T-cell (primary cell): ENCODE measurements around the gene SOCS4. TPM values are rescaled to one million over a fixed set of nuclear protein-coding genes. Genes with fewer than 3 reads are reported as not detected.

Experiments used
- ATAC-seq, 4 experiments: fragments of 200-7000 bp in 3 of 4; fragments of 150-1000 bp in 1 of 4; cut with Tn5 transposase; replicated peaks in 1 of 4; 1 replicate in 3 of 4; 2 replicates in 1 of 4; pipeline ENCODE4 v1.10.0; 2021; ENCODE audit warnings: moderate library complexity in 3 of 4, mild to moderate bottlenecking in 2 of 4, moderate number of reproducible peaks in 1 of 4
- CTCF ChIA-PET, 2 donors: fragments of 300-600 bp; sonication (Branson Sonifier 250); formaldehyde crosslinking; loops; one replicate each; lab custom pipeline; 2022; ENCODE audit warnings: antibody characterized with exemption in 2 of 2; lab: Charles Lee
- POLR2A ChIA-PET, 2 donors: fragments of 300-600 bp; sonication (Branson Sonifier 250); formaldehyde crosslinking; loops; one replicate each; lab custom pipeline; 2022; ENCODE audit warnings: antibody characterized with exemption in 2 of 2; lab: Charles Lee
- DNase-seq, 35 experiments: peaks; one replicate each; pipeline versions ENCODE4 v3.0.0 to v3.0.0-alpha.2; 2013 to 2023
- H3K27ac ChIP-seq: one replicate; pipeline ENCODE4 v1.5.1; 2013; ENCODE audit warnings: low read length
- H3K27me3 ChIP-seq, 2 experiments: replicated peaks in 1 of 2; 1 replicate in 1 of 2; 2 replicates in 1 of 2; pipeline versions ENCODE4 v1.6.1 to v1.7.0; 2013; ENCODE audit warnings: low read length in 1 of 2, mixed read lengths in 1 of 2; ENCODE audit not compliant: control insufficient read depth in 2 of 2, insufficient read depth in 2 of 2; ENCODE audit errors: extremely low read depth in 1 of 2
- H3K36me3 ChIP-seq, 2 donors: 1 replicate in 1 of 2; 2 replicates in 1 of 2; pipeline versions ENCODE4 v1.6.1 to v1.7.0; 2013; ENCODE audit warnings: low read length in 1 of 2; ENCODE audit not compliant: control insufficient read depth in 2 of 2, insufficient read depth in 1 of 2; ENCODE audit errors: extremely low read depth in 1 of 2
- H3K4me1 ChIP-seq, 2 experiments: 1 replicate in 1 of 2; 2 replicates in 1 of 2; pipeline versions ENCODE4 v1.6.1 to v1.7.0; 2013; ENCODE audit warnings: low read length in 2 of 2, mixed read lengths in 1 of 2; ENCODE audit not compliant: insufficient read depth in 2 of 2, control insufficient read depth in 1 of 2; ENCODE audit errors: extremely low read depth in 1 of 2
- H3K4me3 ChIP-seq, 2 donors: 1 replicate in 1 of 2; 2 replicates in 1 of 2; pipeline versions ENCODE4 v1.5.1 to v1.7.0; 2013; ENCODE audit warnings: mild to moderate bottlenecking in 2 of 2, low read length in 1 of 2, moderate library complexity in 1 of 2; ENCODE audit not compliant: control insufficient read depth in 1 of 2; ENCODE audit errors: extremely low read depth in 1 of 2
- H3K9me3 ChIP-seq: 2 replicates; pipeline ENCODE4 v1.7.0; 2013
- H3K27ac Mint-ChIP-seq, 2 donors: one replicate each; pipeline ENCODE4 v1.8.0; 2020 to 2021; ENCODE audit warnings: mild to moderate bottlenecking in 2 of 2, mixed read lengths in 2 of 2
- H3K27me3 Mint-ChIP-seq, 2 donors: one replicate each; pipeline ENCODE4 v1.8.0; 2021 to 2022; ENCODE audit warnings: mixed read lengths in 2 of 2
- H3K36me3 Mint-ChIP-seq: one replicate; pipeline ENCODE4 v1.8.0; 2021; ENCODE audit warnings: mixed read lengths
- H3K4me1 Mint-ChIP-seq, 3 donors: one replicate each; pipeline ENCODE4 v1.8.0; 2020 to 2022; ENCODE audit warnings: mixed read lengths in 3 of 3, mild to moderate bottlenecking in 1 of 3
- H3K4me3 Mint-ChIP-seq, 3 donors: one replicate each; pipeline ENCODE4 v1.8.0; 2020 to 2022; ENCODE audit warnings: mild to moderate bottlenecking in 3 of 3, mixed read lengths in 3 of 3, moderate library complexity in 3 of 3
- H3K9me3 Mint-ChIP-seq, 3 donors: one replicate each; pipeline ENCODE4 v1.8.0; 2020 to 2022; ENCODE audit warnings: mixed read lengths in 3 of 3
- WGBS: methylation state at CpG from one replicate; pipeline ENCODE4 v1.1.5; 2013; ENCODE audit warnings: missing lambda C conversion rate; ENCODE audit not compliant: insufficient coverage; 5-methylcytosine and 5-hydroxymethylcytosine counted together
- total RNA-seq, 35 experiments: library from RNA in 6 of 35; stranded (reverse) in 6 of 35; fragments of 120-200 nt in 1 of 35; gene quantifications; one replicate each; pipeline versions ENCODE4 v1.2.1 to v1.2.4 and lab custom pipeline; 2013 to 2026

SOCS4 gene
- total RNA-seq, 5 donors from 2014 or later (not counting 1 experiment from before 2014, with no cell fraction given), result 16.7 to 26.4 (median 21.1) TPM

DNA sequence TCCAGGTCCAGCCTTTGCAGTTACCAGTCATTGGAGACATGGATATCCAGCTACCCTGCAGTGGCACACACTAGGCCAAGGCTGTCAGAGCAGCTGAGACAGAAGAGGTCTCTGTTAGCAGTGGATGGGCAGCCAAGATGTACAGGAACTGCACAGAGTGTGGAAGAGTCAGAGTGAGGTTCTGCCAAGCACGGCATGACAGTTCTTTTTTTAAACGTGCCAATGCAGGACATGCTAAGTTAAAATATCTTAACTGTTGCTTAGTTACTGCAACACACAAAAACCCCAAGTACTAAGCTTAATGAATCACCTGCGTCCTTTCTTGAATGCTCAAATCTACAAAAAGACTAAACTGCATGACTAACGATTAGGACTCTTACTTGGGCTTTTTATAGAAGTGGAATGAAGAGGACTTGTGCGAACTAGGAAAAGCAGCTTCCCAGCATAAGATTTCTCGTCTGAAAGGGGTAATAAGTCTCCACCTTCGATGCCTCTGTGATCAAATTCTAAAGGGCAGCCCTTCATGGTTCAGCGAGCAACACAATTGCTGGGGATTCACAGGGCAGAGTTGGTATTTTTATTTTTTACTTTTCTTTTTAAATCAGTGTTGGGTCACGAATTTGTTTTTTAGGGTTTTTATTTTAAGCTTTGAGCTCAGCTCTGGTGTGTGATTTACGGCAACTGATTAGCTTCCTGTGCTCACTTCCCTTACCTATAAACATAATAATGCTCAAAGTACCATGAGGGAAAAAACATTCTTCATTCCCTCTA, 45.0 kb downstream of the SOCS4 start:
- Mint-ChIP-seq H3K27ac (peak overlapping the region; percentile 89 to 93), H3K36me3 (peaks cover 6% of the 10 kb centered on the region), H3K4me1 (peaks cover 42 to 43% (median 43%) of the 10 kb centered on the region in 3 donors), H3K27me3 (no peaks in the 10 kb centered on the region), H3K4me3 (peak overlapping the region; percentile 53 to 63 (median 59)), H3K9me3 (no peaks in the 10 kb centered on the region)
- Histone ChIP-seq H3K27ac (peak overlapping the region; percentile 64), H3K9me3 (no peaks in the 10 kb centered on the region), H3K36me3 (no peaks in the 10 kb centered on the region), H3K27me3 (no peaks in the 10 kb centered on the region), H3K4me3 (no peak overlapping the region), H3K4me1 (peaks cover 6 to 15% of the 10 kb centered on the region in 2 experiments)
- ATAC-seq (peak; percentile 56 to 74 (median 68)), DNase-seq (peak in 4 of 35 experiments; percentile 9 to 54 (median 12))
- CTCF ChIA-PET, result interaction anchor here (0.6 to 1.8 kb wide), 8 partner anchors 19 to 375 kb away, joined by 3 to 10 read pairs (median 3); partner anchors contain the start of genes FBXO34 (in 1 of the 2) and MAPK1IP1L (in 1 of the 2)
- POLR2A ChIA-PET, result interaction anchor here (0.5 to 2.8 kb wide), 16 partner anchors 8 to 354 kb away, joined by 3 to 14 read pairs (median 5); partner anchors contain the start of genes MAPK1IP1L (in 1 of the 2), SOCS4 (in 1 of the 2) and WDHD1 (in 1 of the 2)
- 11% methylated on average over 4 of the region's 10 CpGs for WGBS

DNA sequence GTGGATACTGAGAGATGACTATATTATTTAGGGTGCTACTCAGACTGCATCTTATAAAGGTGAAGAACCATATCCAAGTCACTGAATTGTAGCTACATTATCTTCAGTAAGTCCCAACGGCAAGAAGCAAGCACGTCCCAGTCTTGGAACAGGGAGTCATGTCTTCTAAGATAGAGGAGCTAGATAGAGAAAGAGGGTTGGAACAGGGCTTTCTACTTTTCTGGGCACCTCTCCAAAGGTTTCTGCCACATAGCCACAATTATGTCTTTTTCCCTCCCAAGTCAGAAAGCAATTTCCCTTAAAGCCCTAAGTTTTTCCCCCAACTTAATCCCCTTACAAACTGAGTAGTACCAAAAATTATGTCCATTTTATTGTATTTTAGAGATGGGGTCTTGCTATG, 46.8 kb downstream of the SOCS4 start:
- Histone ChIP-seq H3K27me3 (no peaks in the 10 kb centered on the region), H3K27ac (no peak overlapping the region), H3K4me1 (peaks cover 6 to 15% of the 10 kb centered on the region in 2 experiments), H3K36me3 (no peaks in the 10 kb centered on the region), H3K9me3 (no peaks in the 10 kb centered on the region), H3K4me3 (no peak overlapping the region)
- CTCF ChIA-PET, result interaction anchor here in 1 of 2 donors (0.6 kb wide), 1 partner anchor 368 kb away, joined by 3 read pairs; no protein-coding TSS in a partner anchor
- H3K4me1 Mint-ChIP-seq, result peaks cover 42 to 46% (median 43%) of the 10 kb centered on the region in 3 donors
- H3K36me3 Mint-ChIP-seq, result no peaks in the 10 kb centered on the region
- no peaks in the 10 kb centered on the region for H3K27me3 Mint-ChIP-seq
- DNase-seq (no peak), ATAC-seq (no peak)
- POLR2A ChIA-PET, result no interaction called here
- no peak overlapping the region for H3K27ac Mint-ChIP-seq
- H3K9me3 Mint-ChIP-seq, result no peaks in the 10 kb centered on the region
- WGBS, result no CpG with 5 or more reads among the region's 2 CpGs
- no peak overlapping the region for H3K4me3 Mint-ChIP-seq

DNA sequence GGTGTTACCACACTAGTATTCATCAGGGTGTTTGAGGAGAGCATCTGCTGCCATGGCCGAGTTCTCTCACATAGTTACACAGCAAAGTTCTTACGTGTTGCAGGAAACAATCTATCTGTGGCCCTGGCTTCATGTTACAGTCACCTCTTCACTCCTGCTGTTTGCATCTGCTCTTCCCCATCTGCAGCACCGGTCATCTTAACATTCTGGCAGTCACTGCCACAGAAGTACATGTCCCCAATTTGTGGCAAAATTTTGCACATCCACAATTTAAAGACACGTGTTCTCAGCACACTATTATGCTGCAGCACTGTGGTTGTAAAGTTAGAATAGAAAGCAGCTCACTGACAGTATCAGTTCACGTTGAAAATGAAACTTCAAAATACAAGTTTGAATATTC, 47.6 kb downstream of the SOCS4 start:
- DNase-seq (no peak), ATAC-seq (peak in 1 of 4 experiments; percentile 31)
- Mint-ChIP-seq H3K9me3 (no peaks in the 10 kb centered on the region), H3K27me3 (no peaks in the 10 kb centered on the region), H3K4me3 (peak overlapping the region; percentile 57 to 68 (median 62)), H3K27ac (peak overlapping the region in 1 of 2 donors; percentile 41), H3K4me1 (peaks cover 42 to 46% (median 43%) of the 10 kb centered on the region in 3 donors), H3K36me3 (no peaks in the 10 kb centered on the region)
- Histone ChIP-seq H3K4me3 (no peak overlapping the region), H3K9me3 (no peaks in the 10 kb centered on the region), H3K27me3 (no peaks in the 10 kb centered on the region), H3K4me1 (peaks cover 6 to 15% of the 10 kb centered on the region in 2 experiments), H3K27ac (no peak overlapping the region), H3K36me3 (no peaks in the 10 kb centered on the region)
- 20% methylated on average over 3 of the region's 5 CpGs for whole genome bisulfite sequencing
- ChIA-PET POLR2A (no interaction called here), CTCF (no interaction called here)

DNA sequence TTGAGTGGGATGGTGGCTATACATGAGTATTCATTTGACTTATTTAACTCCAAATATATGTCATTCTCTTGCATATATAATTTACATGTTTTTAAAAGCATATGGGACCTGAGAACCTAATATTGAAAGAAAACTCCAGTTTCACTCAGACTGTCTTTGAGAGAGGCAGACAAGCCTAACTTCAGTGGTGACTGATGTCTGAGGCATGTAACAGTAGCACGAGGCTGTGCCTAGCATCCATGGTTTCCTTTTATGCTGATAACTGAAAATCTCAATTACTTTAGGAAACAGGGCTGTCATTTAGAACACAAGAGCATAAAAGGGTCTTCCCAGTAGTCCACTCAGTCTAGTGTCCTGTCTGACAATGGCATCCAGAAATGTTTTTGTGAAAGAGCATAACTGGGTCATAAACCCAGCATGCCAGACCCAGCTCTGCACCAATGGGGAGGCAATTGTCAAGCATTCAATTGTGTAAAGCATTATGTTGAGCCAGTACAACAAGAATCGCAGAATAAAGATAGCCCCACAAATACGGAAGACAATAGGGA, 48.7 kb downstream of the SOCS4 start:
- Histone ChIP-seq H3K4me3 (no peak overlapping the region), H3K4me1 (peaks cover 6 to 15% of the 10 kb centered on the region in 2 experiments), H3K27ac (no peak overlapping the region), H3K27me3 (no peaks in the 10 kb centered on the region), H3K36me3 (no peaks in the 10 kb centered on the region), H3K9me3 (no peaks in the 10 kb centered on the region)
- H3K4me3 Mint-ChIP-seq, result no peak overlapping the region
- ChIA-PET CTCF (interaction anchor here in 1 of 2 donors (0.7 kb wide), 1 partner anchor 13 kb away, joined by 4 read pairs; no protein-coding TSS in a partner anchor), POLR2A (no interaction called here)
- no peaks in the 10 kb centered on the region for H3K27me3 Mint-ChIP-seq
- WGBS, result 89% methylated on average over 3 of the region's 3 CpGs
- ATAC-seq (no peak), DNase-seq (no peak)
- H3K27ac Mint-ChIP-seq, result no peak overlapping the region
- peaks cover 42 to 46% (median 43%) of the 10 kb centered on the region in 3 donors for H3K4me1 Mint-ChIP-seq
- H3K9me3 Mint-ChIP-seq, result no peaks in the 10 kb centered on the region
- H3K36me3 Mint-ChIP-seq, result no peaks in the 10 kb centered on the region

DNA sequence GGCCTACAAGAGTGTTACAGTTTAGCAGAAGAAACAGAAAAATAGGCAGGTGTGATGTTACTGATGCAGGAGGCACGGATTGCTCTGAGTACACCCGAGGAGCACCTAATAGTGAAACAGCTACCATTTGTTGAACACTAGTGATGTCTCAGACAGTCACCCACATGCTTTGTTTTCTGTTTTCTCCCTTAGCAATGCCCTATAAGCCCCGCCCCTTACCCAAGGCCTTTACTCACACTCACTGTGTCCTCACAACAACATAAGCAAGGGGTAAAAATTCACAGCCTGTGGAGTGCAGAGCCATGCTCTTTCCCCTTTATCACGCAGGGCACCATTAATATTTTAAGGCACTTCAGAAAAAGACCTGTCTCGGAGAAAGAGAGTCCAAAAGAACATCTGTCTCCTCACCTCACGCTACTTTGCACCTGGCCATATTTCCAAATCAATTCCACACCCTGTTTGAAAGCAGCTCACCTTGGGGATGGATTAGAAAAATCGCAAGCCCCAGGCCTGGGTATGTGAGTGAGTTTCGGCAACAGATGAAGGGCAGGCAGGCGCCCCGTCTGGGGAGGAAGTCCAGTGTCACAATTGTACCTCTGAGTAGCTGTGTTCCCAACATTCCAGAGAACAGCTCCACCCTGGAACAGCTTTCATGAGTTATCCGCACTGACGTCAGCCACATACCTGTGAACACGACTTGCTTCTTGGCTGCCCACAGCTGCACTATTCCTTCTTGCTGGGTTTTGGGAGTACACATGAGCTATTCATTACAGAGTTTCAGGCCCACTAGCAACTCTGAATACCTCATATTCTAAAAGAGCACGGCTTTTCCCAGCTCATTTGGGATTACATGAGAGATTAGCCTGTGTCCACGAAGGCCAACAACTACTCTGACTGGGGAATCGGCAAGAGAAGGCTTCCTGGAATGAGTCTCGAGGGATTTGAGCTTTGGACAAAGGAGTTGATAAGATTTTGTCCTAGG, 50.4 kb downstream of the SOCS4 start:
- ATAC-seq (no peak), DNase-seq (peak in 1 of 35 experiments; percentile 10)
- Histone ChIP-seq H3K4me1 (peaks cover under 1 to 8% of the 10 kb centered on the region in 2 experiments), H3K36me3 (no peaks in the 10 kb centered on the region), H3K4me3 (no peak overlapping the region), H3K9me3 (no peaks in the 10 kb centered on the region), H3K27ac (no peak overlapping the region), H3K27me3 (peaks cover 0 to 2% of the 10 kb centered on the region in 2 experiments)
- H3K36me3 Mint-ChIP-seq, result no peaks in the 10 kb centered on the region
- POLR2A ChIA-PET, result interaction anchor here (0.5 to 1.0 kb wide), 5 partner anchors 11 to 23 kb away, joined by 3 to 6 read pairs (median 3); no protein-coding TSS in a partner anchor
- CTCF ChIA-PET, result interaction anchor here (0.6 to 1.1 kb wide), 6 partner anchors 12 to 514 kb away, joined by 3 to 11 read pairs (median 3); partner anchors contain the start of gene MAPK1IP1L (in 1 of the 2)
- H3K27ac Mint-ChIP-seq, result no peak overlapping the region
- H3K4me3 Mint-ChIP-seq, result no peak overlapping the region
- no peaks in the 10 kb centered on the region for H3K27me3 Mint-ChIP-seq
- no peaks in the 10 kb centered on the region for H3K9me3 Mint-ChIP-seq
- peaks cover 24 to 32% (median 28%) of the 10 kb centered on the region in 3 donors for H3K4me1 Mint-ChIP-seq
- 82% methylated on average over 15 of the region's 17 CpGs for WGBS
